Loucy (cell line): ENCODE measurements around the gene UVSSA.

ENCODE experiments used
- H2AFZ ChIP-seq: fragments of 200-600 bp; sonication (generic); 2 replicates; pipeline ENCODE4 v1.6.0; 2016; ENCODE audit warnings: antibody characterized with exemption, mild to moderate bottlenecking, low read length, moderate library complexity
- H3F3A ChIP-seq: fragments of 200-600 bp; 2 replicates; pipeline ENCODE4 v1.6.0; 2016; ENCODE audit warnings: antibody characterized with exemption, low read depth, mild to moderate bottlenecking
- H3K27me3 ChIP-seq: fragments of 200-600 bp; sonication (generic); 2 replicates; pipeline ENCODE4 v1.6.1; 2014; ENCODE audit warnings: low read length, mild to moderate bottlenecking; ENCODE audit not compliant: insufficient read depth, poor library complexity, severe bottlenecking
- H3K36me3 ChIP-seq: fragments of 200-600 bp; sonication (generic); 2 replicates; pipeline ENCODE4 v1.6.1; 2016; ENCODE audit warnings: low read length; ENCODE audit not compliant: insufficient read depth
- H3K4me1 ChIP-seq: fragments of 200-600 bp; sonication (generic); 2 replicates; pipeline ENCODE4 v1.5.1; 2014; ENCODE audit warnings: low read length, mild to moderate bottlenecking; ENCODE audit not compliant: insufficient read depth, poor library complexity, severe bottlenecking
- H3K4me2 ChIP-seq: fragments of 200-600 bp; sonication (generic); 2 replicates; pipeline ENCODE4 v1.6.0; 2014; ENCODE audit warnings: antibody characterized with exemption, low read length, low read depth, mild to moderate bottlenecking; ENCODE audit not compliant: poor library complexity, severe bottlenecking
- H3K4me3 ChIP-seq: fragments of 200-600 bp; sonication (generic); 2 replicates; pipeline ENCODE4 v1.5.1; 2014; ENCODE audit warnings: low read length, mild to moderate bottlenecking, mixed read lengths; ENCODE audit not compliant: poor library complexity, severe bottlenecking
- H3K79me2 ChIP-seq: fragments of 200-600 bp; sonication (generic); 2 replicates; pipeline ENCODE4 v1.6.1; 2014; ENCODE audit warnings: low read length; ENCODE audit not compliant: insufficient read depth
- H3K9ac ChIP-seq: fragments of 200-600 bp; sonication (generic); 2 replicates; pipeline ENCODE4 v1.6.0; 2014; ENCODE audit warnings: mild to moderate bottlenecking, low read depth, low read length, moderate library complexity; ENCODE audit not compliant: poor library complexity, severe bottlenecking
- H3K9me2 ChIP-seq: fragments of 200-600 bp; sonication (generic); replicated peaks from 2 replicates; pipeline ENCODE4 v1.6.1; 2016; ENCODE audit warnings: low read depth, low read length, mixed read lengths
- H3K9me3 ChIP-seq: fragments of 200-600 bp; sonication (generic); 2 replicates; pipeline ENCODE4 v1.6.1; 2014; ENCODE audit warnings: mild to moderate bottlenecking, antibody characterized with exemption, low read length, low read depth; ENCODE audit not compliant: insufficient read depth
- H4K20me1 ChIP-seq: fragments of 200-600 bp; sonication (generic); 2 replicates; pipeline ENCODE4 v1.6.0; 2014; ENCODE audit warnings: antibody characterized with exemption, low read length, mild to moderate bottlenecking; ENCODE audit not compliant: insufficient read depth, poor library complexity, severe bottlenecking
- CTCF ChIP-seq: fragments of 200-600 bp; sonication (generic); conservative IDR thresholded peaks from 2 replicates; pipeline ENCODE4 v1.5.1; 2014; ENCODE audit warnings: mild to moderate bottlenecking, antibody characterized with exemption, low read length
- EZH2phosphoT487 ChIP-seq: fragments of 200-600 bp; IDR thresholded peaks from 2 replicates; pipeline ENCODE4 v1.6.1; 2018; ENCODE audit warnings: antibody characterized with exemption, mild to moderate bottlenecking, moderate library complexity, borderline replicate concordance

UVSSA gene

GRCh38 chr4:1377606-1378261 lies 30.7 kb downstream of the UVSSA start:
- Histone ChIP-seq H4K20me1 (no peaks in the 10 kb centered on the region), H3K36me3 (no peaks in the 10 kb centered on the region; the same call in 1 of the 2 replicates), H3K4me2 (no peak overlapping the region), H3K9me3 (no peaks in the 10 kb centered on the region), H3K4me1 (no peaks in the 10 kb centered on the region), H3K9ac (no peak overlapping the region), H3K9me2 (no peaks in the 10 kb centered on the region), H3K4me3 (no peak overlapping the region), H3F3A (no peaks in the 10 kb centered on the region), H2AFZ (no peak overlapping the region), H3K27me3 (no peaks in the 10 kb centered on the region), H3K79me2 (no peaks in the 10 kb centered on the region)
- TF ChIP-seq CTCF (no peak), EZH2phosphoT487 (no peak)

GRCh38 chr4:1378559-1379231 lies 31.7 kb downstream of the UVSSA start:
- H2AFZ ChIP-seq, result no peak overlapping the region
- H3K4me2 ChIP-seq, result no peak overlapping the region
- no peak overlapping the region for H3K9ac ChIP-seq
- H3K27me3 ChIP-seq, result no peaks in the 10 kb centered on the region
- TF ChIP-seq EZH2phosphoT487 (no peak), CTCF (no peak)
- no peaks in the 10 kb centered on the region for H3F3A ChIP-seq
- H3K36me3 ChIP-seq, result no peaks in the 10 kb centered on the region; the same call in 1 of the 2 replicates
- no peaks in the 10 kb centered on the region for H3K9me3 ChIP-seq
- H3K9me2 ChIP-seq, result no peaks in the 10 kb centered on the region
- no peaks in the 10 kb centered on the region for H3K4me1 ChIP-seq
- no peaks in the 10 kb centered on the region for H4K20me1 ChIP-seq
- no peak overlapping the region for H3K4me3 ChIP-seq
- no peaks in the 10 kb centered on the region for H3K79me2 ChIP-seq

- no peaks in the 10 kb centered on the region; the same call in 1 of the 2 replicates for H3K36me3 ChIP-seq
- no peaks in the 10 kb centered on the region for H3K9me3 ChIP-seq
- H3K4me2 ChIP-seq, result no peak overlapping the region
These were observed 32.4 kb downstream of the UVSSA start for GRCh38 chr4:1379351-1379781.

More at GRCh38 chr4:1379351-1379781, 32.4 kb downstream of the UVSSA start:
- H3K4me1 ChIP-seq, result no peaks in the 10 kb centered on the region
- H3K27me3 ChIP-seq, result no peaks in the 10 kb centered on the region
- H2AFZ ChIP-seq, result no peak overlapping the region
- TF ChIP-seq CTCF (no peak), EZH2phosphoT487 (no peak)
- no peak overlapping the region for H3K4me3 ChIP-seq
- H3K9ac ChIP-seq, result no peak overlapping the region
- H3K9me2 ChIP-seq, result no peaks in the 10 kb centered on the region
- no peaks in the 10 kb centered on the region for H4K20me1 ChIP-seq
- no peaks in the 10 kb centered on the region for H3F3A ChIP-seq
- H3K79me2 ChIP-seq, result no peaks in the 10 kb centered on the region
